ENCODE results near the gene LRP5. TPM values are rescaled to one million over a fixed set of nuclear protein-coding genes. Genes with fewer than 3 reads are reported as not detected.

Gene LRP5
- total RNA-seq, 2 donors from 2014 or later = 48.3 to 57.1 TPM

DNA sequence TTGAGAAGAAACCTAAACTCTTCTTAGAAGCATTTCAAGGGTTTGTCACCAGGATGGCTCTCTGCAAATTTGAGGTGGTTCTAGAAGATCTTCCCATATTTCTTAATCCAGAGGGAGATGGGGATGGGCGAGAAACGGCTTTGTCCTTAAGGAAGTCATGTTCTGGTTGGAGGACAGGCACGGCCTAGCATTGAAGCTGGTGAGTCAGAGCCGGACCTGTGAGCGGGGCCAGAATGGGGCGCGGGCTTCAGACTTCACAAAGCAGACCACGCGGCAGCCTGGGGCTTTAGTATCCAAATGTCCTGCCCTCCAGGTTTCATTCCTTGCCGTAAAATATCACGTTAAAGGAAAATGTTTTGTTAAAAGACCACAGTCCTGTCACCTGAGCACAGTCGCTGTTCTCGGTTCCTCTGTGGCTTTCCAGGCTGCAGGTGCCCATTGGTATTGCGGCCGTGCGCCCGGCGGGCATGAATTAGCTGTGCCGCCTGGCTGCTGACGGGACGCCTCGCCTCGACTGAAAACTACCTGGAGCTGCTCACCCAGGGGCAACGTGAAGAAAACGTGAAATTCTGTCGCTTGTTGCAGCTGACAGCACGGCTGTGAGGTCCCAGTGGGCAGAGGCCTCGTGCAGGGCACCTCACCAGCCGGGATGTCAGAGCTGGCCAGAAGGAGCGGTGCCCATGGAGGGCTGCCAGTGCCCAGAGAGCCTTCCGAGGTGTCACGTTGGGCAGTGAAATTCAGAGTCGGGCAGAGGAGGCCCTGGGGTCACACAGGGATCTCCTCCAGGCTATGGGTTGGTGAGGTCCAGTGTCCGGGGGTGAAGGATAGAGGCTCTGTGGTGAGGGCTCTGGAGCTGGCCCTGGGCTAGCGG is 59.0 kb downstream of the LRP5 start:
- 85% methylated on average over 35 of the region's 35 CpGs for WGBS
- no peaks in the 10 kb centered on the region for H3K27me3 ChIP-seq (replicated peaks; ENCODE audit: insufficient read depth)
- H3K36me3 ChIP-seq = no peaks in the 10 kb centered on the region
- H3K9me3 ChIP-seq = no peaks in the 10 kb centered on the region
- TF ChIP-seq POLR2AphosphoS5 (IDR thresholded peaks at IDR 0.05) = no peak
- peak overlapping the region; percentile 59 to 63 for H3K27ac ChIP-seq
- peaks cover 28% of the 10 kb centered on the region for H3K4me1 ChIP-seq (replicated peaks)
- intact Hi-C loops (cut with DNase I) = no loop called here
- H3K4me3 ChIP-seq = no peak overlapping the region
- no peak for DNase-seq (ENCODE audit: low spot score)

DNA sequence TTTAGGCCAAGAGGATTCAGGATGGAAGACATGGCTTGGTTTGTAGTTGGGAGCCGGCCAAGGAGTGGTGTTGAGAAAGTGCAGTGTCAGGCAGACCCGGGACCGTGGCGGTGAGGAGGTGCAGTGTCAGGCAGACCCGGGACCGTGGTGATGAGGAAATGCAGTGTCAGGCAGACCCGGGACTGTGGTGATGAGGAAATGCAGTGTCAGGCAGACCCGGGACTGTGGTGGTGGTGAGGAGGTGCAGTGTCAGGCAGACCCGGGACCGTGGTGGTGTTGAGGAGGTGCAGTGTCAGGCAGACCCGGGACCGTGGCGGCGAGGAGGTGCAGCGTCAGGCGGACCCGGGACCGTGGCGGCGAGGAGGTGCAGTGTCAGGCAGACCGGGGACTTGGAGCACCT is 59.7 kb downstream of the LRP5 start:
- H3K27me3 ChIP-seq (replicated peaks; ENCODE audit: insufficient read depth) = no peaks in the 10 kb centered on the region
- H3K27ac ChIP-seq = no peak overlapping the region
- DNase-seq (ENCODE audit: low spot score) = no peak
- no peaks in the 10 kb centered on the region for H3K36me3 ChIP-seq
- no peak overlapping the region for H3K4me3 ChIP-seq
- H3K4me1 ChIP-seq (replicated peaks) = peaks cover 28% of the 10 kb centered on the region
- intact Hi-C loops (cut with DNase I) = no loop called here
- TF ChIP-seq, protein P1, sequence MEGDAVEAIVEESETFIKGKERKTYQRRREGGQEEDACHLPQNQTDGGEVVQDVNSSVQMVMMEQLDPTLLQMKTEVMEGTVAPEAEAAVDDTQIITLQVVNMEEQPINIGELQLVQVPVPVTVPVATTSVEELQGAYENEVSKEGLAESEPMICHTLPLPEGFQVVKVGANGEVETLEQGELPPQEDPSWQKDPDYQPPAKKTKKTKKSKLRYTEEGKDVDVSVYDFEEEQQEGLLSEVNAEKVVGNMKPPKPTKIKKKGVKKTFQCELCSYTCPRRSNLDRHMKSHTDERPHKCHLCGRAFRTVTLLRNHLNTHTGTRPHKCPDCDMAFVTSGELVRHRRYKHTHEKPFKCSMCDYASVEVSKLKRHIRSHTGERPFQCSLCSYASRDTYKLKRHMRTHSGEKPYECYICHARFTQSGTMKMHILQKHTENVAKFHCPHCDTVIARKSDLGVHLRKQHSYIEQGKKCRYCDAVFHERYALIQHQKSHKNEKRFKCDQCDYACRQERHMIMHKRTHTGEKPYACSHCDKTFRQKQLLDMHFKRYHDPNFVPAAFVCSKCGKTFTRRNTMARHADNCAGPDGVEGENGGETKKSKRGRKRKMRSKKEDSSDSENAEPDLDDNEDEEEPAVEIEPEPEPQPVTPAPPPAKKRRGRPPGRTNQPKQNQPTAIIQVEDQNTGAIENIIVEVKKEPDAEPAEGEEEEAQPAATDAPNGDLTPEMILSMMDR (IDR thresholded peaks at IDR 0.05) = no peak
- TF ChIP-seq POLR2A (IDR thresholded peaks at IDR 0.05) = no peak
- TF ChIP-seq POLR2AphosphoS5 (IDR thresholded peaks at IDR 0.05) = no peak
- 80% methylated on average over 21 of the region's 21 CpGs for WGBS
- H3K9me3 ChIP-seq = no peaks in the 10 kb centered on the region

DNA sequence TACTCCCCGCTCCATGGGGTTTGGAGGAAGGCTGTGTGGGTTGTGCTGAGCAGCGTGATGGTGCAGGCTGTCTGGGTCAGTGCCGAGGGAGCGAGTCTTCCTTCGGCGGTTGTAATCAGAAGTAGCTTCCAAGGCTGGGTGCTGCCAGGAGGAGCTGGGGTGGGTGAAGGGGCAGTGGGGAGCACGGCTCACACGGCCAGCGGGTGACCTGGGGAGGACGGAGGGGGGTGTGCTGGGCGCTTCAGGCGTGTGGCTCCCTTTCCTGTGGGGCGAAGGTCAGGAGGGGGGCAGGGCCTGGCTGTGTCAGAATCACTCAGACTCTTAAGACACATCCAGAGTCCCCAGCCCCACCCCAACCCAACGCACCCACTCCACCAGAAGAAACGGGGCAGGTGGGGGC is 60.2 kb downstream of the LRP5 start:
- TF ChIP-seq POLR2AphosphoS5 (IDR thresholded peaks at IDR 0.05) (no peak), POLR2A (IDR thresholded peaks at IDR 0.05) (no peak)
- TF ChIP-seq, protein P1 (IDR thresholded peaks at IDR 0.05) = no peak
- intact Hi-C loops (cut with DNase I) = no loop called here
- Histone ChIP-seq H3K27me3 (replicated peaks; ENCODE audit: insufficient read depth) (no peaks in the 10 kb centered on the region), H3K4me1 (replicated peaks) (peaks cover 28% of the 10 kb centered on the region), H3K27ac (peak overlapping the region; percentile 73 to 83), H3K36me3 (no peaks in the 10 kb centered on the region), H3K9me3 (no peaks in the 10 kb centered on the region), H3K4me3 (no peak overlapping the region)
- 70% methylated on average over 15 of the region's 15 CpGs for WGBS
- DNase-seq (ENCODE audit: low spot score) = no peak

DNA sequence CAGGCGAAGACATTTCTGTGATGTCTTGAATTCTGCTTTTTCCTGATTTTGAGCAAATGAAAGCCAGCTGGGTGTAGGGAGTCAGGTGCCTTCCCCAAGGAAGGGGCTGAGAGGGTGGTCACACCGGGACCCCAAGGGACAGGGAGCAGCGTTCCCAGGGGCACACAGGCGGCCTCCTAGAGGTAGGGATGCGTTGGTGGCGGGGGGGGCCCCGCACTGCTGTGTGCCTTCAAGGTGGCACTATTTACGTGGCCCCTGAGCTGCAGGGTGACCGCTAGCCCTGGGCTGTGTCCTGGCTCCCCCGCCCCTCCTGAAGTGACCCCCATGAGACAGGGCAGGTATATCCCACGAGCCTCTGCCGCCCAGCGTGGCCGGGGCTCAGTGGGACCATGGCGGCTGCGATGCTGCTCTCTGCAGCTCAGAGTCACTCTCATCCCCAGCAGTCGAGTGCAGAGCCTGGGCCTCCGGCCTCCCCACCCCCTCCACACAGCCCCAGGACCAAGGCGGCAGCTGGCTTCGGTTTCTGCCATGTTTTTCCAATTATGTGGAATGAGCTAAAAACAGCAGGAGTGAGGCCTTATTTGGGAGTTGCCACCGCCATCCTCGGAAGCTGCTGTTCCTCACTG is 60.9 kb downstream of the LRP5 start:
- no peaks in the 10 kb centered on the region for H3K27me3 ChIP-seq (replicated peaks; ENCODE audit: insufficient read depth)
- H3K27ac ChIP-seq = peak overlapping the region; percentile 73 to 83
- H3K4me1 ChIP-seq (replicated peaks) = peaks cover 28% of the 10 kb centered on the region
- TF ChIP-seq POLR2A (IDR thresholded peaks at IDR 0.05) = no peak
- TF ChIP-seq, protein P1 (IDR thresholded peaks at IDR 0.05) = no peak
- TF ChIP-seq POLR2AphosphoS5 (IDR thresholded peaks at IDR 0.05) = no peak
- no peaks in the 10 kb centered on the region for H3K36me3 ChIP-seq
- H3K9me3 ChIP-seq = no peaks in the 10 kb centered on the region
- intact Hi-C loops (cut with DNase I) = no loop called here
- no peak for DNase-seq (ENCODE audit: low spot score)
- H3K4me3 ChIP-seq = no peak overlapping the region
- WGBS = 73% methylated on average over 22 of the region's 22 CpGs

DNA sequence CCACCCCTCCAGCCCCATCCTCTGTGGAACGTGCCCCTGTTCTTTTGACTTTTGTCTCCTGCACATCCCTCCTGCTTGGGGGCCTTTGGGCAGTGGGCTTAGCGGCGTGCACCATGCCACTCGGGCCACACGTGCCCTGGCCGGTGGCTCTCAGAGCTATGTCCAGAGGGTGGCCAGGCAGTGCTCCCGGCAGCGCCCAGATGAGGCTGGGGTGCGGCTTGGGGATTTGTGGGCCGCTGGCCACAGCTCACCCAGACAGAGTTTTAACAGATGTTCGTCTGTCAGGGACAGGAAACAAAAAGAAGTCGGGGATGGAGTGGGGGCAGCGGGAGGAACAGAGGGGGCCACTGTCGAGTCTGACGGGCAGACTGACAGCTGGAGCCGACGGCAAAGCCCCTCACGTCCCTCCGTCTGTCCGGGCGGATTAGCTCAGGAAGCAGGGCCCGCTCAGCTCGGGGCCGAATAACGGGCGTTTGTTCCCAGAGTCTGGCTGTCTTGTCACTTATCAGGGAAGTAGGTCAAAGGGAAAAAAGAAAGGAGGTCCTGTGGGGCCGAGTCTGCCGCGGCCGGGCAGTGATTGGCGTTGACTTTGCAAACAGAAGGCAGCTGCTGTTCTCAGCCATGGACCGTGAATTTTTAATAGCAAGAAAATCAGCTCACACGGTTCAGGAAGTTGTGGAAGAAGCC is 61.6 kb downstream of the LRP5 start:
- H3K27ac ChIP-seq = peak overlapping the region; percentile 73 to 83
- TF ChIP-seq, protein P1 (IDR thresholded peaks at IDR 0.05) = no peak
- peak; percentile 53 for TF ChIP-seq POLR2AphosphoS5 (IDR thresholded peaks at IDR 0.05)
- H3K27me3 ChIP-seq (replicated peaks; ENCODE audit: insufficient read depth) = no peaks in the 10 kb centered on the region
- peaks cover 28% of the 10 kb centered on the region for H3K4me1 ChIP-seq (replicated peaks)
- no peak overlapping the region for H3K4me3 ChIP-seq
- WGBS = 26% methylated on average over 33 of the region's 33 CpGs
- H3K9me3 ChIP-seq = no peaks in the 10 kb centered on the region
- intact Hi-C loops (cut with DNase I) = no loop called here
- no peaks in the 10 kb centered on the region for H3K36me3 ChIP-seq
- DNase-seq (ENCODE audit: low spot score) = peak; percentile 42
